Endothelial cell (in vitro differentiated cells): ENCODE results near the gene TRAPPC10. TPM values are rescaled to one million over a fixed set of nuclear protein-coding genes. Genes with fewer than 3 reads are reported as not detected.

Experiments
- DNase-seq: peaks from one replicate; pipeline ENCODE4 v3.0.0; 2021; ENCODE audit warnings: low spot score
- H3K27ac Mint-ChIP-seq: one replicate; pipeline ENCODE4 v1.8.0; 2021; ENCODE audit warnings: mixed read lengths, inconsistent platforms; ENCODE audit not compliant: unreplicated experiment
- H3K27me3 Mint-ChIP-seq: one replicate; pipeline ENCODE4 v1.8.0; 2021; ENCODE audit warnings: mild to moderate bottlenecking, moderate library complexity, mixed read lengths, inconsistent platforms; ENCODE audit not compliant: unreplicated experiment
- H3K36me3 Mint-ChIP-seq: one replicate; pipeline ENCODE4 v1.8.0; 2021; ENCODE audit warnings: mild to moderate bottlenecking, low read depth, mixed read lengths, inconsistent platforms; ENCODE audit not compliant: unreplicated experiment
- H3K4me1 Mint-ChIP-seq: one replicate; pipeline ENCODE4 v1.8.0; 2021; ENCODE audit warnings: mild to moderate bottlenecking, mixed read lengths, inconsistent platforms; ENCODE audit not compliant: unreplicated experiment
- H3K4me3 Mint-ChIP-seq: one replicate; pipeline ENCODE4 v1.8.0; 2021; ENCODE audit warnings: mild to moderate bottlenecking, mixed read lengths, inconsistent platforms; ENCODE audit not compliant: unreplicated experiment
- H3K9me3 Mint-ChIP-seq: one replicate; pipeline ENCODE4 v1.8.0; 2021; ENCODE audit warnings: mixed read lengths, inconsistent platforms; ENCODE audit not compliant: unreplicated experiment
- long read RNA-seq: library from polyadenylated mRNA; unstranded; transcript quantifications from one replicate; pipeline ENCODE4 v2.0.0, GENCODE V29; 2020; ENCODE audit not compliant: unreplicated experiment
- total RNA-seq: library from RNA; stranded (reverse); fragmentation: NEBNext Ultra II Directional; extraction: Animal tissue kit (Norgen Biotek cat#: 25700); gene quantifications from one replicate; pipeline ENCODE4 v1.2.1, GENCODE V29; 2021; ENCODE audit not compliant: unreplicated experiment
- TF ChIP-seq, protein P1 (sequence below): fragments of 200-600 bp; sonication (generic); IDR thresholded peaks from one replicate; pipeline ENCODE4 v1.5.0; 2021; ENCODE audit warnings: antibody characterized with exemption; ENCODE audit not compliant: unreplicated experiment

Gene TRAPPC10, protein sequence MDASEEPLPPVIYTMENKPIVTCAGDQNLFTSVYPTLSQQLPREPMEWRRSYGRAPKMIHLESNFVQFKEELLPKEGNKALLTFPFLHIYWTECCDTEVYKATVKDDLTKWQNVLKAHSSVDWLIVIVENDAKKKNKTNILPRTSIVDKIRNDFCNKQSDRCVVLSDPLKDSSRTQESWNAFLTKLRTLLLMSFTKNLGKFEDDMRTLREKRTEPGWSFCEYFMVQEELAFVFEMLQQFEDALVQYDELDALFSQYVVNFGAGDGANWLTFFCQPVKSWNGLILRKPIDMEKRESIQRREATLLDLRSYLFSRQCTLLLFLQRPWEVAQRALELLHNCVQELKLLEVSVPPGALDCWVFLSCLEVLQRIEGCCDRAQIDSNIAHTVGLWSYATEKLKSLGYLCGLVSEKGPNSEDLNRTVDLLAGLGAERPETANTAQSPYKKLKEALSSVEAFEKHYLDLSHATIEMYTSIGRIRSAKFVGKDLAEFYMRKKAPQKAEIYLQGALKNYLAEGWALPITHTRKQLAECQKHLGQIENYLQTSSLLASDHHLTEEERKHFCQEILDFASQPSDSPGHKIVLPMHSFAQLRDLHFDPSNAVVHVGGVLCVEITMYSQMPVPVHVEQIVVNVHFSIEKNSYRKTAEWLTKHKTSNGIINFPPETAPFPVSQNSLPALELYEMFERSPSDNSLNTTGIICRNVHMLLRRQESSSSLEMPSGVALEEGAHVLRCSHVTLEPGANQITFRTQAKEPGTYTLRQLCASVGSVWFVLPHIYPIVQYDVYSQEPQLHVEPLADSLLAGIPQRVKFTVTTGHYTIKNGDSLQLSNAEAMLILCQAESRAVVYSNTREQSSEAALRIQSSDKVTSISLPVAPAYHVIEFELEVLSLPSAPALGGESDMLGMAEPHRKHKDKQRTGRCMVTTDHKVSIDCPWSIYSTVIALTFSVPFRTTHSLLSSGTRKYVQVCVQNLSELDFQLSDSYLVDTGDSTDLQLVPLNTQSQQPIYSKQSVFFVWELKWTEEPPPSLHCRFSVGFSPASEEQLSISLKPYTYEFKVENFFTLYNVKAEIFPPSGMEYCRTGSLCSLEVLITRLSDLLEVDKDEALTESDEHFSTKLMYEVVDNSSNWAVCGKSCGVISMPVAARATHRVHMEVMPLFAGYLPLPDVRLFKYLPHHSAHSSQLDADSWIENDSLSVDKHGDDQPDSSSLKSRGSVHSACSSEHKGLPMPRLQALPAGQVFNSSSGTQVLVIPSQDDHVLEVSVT
- total RNA-seq: 28.4 TPM
- long read RNA-seq, partial matches to known transcripts: 3 of 4 reads
- long read RNA-seq, other reads (novel, unspliced or antisense): 1 of 4 reads

DNA sequence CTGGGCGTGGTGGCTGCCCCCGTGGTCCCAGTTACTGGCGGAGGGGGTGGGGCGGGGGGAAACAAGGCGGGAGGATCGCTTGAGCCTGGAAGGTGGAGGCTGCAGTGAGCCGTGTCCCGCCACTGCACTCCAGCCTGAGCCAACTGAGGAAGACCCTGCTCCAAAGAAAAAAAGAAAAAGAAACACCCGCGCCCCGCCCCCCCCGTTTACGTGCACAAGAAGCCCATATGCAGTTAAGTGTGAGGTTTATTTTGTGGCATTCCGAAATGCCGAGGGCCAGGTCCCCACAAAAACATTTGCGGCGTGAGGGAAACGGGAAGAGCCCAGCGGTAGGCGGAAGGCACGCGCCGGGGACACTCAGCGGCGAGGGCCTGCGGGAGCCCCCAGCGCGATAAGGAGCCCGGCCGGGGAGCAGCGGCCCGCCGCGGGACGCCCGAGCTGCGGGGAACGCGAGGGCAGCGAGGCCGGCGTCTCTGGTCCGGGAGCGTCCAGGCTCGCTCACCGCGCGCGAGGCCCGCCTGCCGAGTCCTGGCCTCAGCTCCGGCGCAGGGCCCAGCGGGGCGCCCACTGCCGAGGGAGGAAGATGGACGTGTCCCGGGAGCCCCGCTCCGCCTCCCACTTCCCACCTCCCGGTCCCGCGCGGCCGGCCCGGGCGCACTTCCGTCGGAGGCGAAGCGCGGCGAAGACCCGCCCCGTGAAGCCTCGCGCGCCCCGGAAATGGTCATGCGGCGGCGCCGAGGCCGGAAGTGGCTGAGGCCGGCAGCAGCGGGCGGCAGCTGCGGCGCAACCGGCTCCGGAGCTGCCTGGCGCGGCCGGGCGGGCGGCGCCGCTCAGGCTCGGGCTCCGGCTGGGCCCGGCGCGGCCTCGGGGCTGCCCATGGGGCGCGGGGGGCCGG lies at the start of gene TRAPPC10:
TRAPPC10 (plus strand) TSS at position 731 of the 895 bp plus-strand sequence. CDS start 185 bp downstream, outside the sequence.
- peaks cover 5% of the 10 kb centered on the region for H3K36me3 Mint-ChIP-seq
- TF ChIP-seq, protein P1, sequence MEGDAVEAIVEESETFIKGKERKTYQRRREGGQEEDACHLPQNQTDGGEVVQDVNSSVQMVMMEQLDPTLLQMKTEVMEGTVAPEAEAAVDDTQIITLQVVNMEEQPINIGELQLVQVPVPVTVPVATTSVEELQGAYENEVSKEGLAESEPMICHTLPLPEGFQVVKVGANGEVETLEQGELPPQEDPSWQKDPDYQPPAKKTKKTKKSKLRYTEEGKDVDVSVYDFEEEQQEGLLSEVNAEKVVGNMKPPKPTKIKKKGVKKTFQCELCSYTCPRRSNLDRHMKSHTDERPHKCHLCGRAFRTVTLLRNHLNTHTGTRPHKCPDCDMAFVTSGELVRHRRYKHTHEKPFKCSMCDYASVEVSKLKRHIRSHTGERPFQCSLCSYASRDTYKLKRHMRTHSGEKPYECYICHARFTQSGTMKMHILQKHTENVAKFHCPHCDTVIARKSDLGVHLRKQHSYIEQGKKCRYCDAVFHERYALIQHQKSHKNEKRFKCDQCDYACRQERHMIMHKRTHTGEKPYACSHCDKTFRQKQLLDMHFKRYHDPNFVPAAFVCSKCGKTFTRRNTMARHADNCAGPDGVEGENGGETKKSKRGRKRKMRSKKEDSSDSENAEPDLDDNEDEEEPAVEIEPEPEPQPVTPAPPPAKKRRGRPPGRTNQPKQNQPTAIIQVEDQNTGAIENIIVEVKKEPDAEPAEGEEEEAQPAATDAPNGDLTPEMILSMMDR: no peak
- H3K27ac Mint-ChIP-seq: peak within 1 kb of the TSS; percentile 84
- no peaks in the 10 kb centered on the region for H3K9me3 Mint-ChIP-seq
- DNase-seq: peak; percentile 66
- H3K4me3 Mint-ChIP-seq: peak within 1 kb of the TSS; percentile 94
- H3K27me3 Mint-ChIP-seq: peaks cover 7% of the 10 kb centered on the region
- H3K4me1 Mint-ChIP-seq: peaks cover 27% of the 10 kb centered on the region

DNA sequence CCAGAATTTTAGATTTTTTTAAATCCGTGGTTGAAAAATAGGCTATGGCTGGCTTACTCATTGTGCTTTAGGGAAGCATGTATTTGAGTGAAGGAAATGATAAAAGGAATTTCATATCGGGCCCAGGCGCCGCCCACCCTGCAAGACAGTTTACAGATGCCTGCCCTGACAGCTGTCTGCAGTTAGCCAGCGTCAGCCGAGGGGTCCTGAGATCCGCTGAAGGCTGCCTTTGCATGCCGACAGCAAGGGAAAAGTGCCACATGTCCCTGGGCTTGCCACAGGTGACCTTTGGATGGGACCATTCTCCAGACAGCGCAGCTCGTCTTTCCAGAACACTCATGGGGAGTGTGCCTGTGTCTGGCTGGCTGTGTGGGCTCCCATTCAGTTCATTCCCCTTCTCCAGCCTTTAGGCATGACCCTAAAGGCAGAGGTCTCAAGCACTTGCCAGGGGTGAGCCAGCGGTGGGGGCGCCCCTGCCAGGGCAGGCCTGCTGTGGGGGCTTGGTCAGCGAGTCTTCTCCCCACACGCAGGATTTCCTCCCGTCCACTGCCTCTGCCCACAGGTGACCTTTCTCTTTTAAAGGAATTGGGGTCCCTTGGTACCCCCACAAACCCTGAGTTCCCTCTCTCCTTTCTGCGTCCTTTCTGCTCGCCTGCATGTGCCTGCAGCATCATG lies 46.1 kb upstream of the TRAPPC10 start:
- no peak overlapping the region for H3K27ac Mint-ChIP-seq
- H3K9me3 Mint-ChIP-seq: no peaks in the 10 kb centered on the region
- H3K36me3 Mint-ChIP-seq: peaks cover 8% of the 10 kb centered on the region
- no peaks in the 10 kb centered on the region for H3K27me3 Mint-ChIP-seq
- H3K4me3 Mint-ChIP-seq: no peak overlapping the region
- H3K4me1 Mint-ChIP-seq: no peaks in the 10 kb centered on the region
- DNase-seq: no peak
- TF ChIP-seq, protein P1: no peak

DNA sequence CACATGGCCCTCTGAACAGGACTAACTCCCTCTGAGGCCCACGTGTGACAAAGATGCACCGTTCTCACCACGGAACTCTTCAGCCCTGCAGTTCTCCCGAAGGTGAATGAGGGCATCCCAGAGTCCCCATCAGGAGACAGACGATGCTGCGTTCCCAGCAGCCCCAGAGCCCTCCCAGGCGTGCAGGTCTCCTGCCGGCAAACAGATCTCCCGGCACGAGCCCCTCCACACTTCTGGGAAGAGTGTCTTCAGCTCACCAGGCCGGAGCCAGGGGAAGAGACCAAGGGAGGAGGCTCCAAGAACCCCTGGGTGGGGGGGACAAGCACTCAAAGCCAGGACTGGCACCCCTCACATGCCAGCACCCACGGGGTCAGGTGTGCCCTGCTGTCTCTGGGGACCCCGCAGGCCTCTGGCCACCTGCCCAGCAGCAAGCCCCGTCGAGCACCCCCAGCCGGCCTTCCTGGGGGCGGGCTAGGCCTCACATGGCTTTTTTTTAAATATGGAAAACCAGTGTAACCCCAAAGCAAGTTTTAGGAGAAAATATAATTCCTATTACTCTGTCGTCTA lies 45.1 kb upstream of the TRAPPC10 start:
- TF ChIP-seq, protein P1: no peak
- Mint-ChIP-seq H3K9me3 (no peaks in the 10 kb centered on the region), H3K4me3 (no peak overlapping the region), H3K4me1 (no peaks in the 10 kb centered on the region), H3K36me3 (peaks cover 10% of the 10 kb centered on the region), H3K27ac (no peak overlapping the region), H3K27me3 (peaks cover 3% of the 10 kb centered on the region)
- no peak for DNase-seq

DNA sequence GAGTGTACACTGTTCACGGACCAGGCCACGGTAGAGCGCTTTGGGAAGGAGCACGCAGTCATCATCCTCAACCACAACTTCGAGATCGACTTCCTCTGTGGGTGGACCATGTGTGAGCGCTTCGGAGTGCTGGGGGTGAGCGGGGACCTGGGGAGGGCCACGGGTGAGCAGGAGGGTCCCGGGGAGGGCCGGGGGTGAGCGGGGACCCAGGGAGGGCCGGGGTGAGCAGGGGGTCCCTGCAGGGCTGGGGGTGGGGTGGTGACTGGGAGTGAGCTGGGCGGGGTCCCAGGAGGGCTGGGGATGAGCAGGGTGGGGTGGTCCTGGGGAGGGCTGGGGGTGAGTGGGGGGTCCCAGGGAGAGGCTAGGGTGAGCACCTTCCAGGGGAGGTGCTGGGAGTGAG lies 44.1 kb upstream of the TRAPPC10 start:
- no peak overlapping the region for H3K27ac Mint-ChIP-seq
- peaks cover 3% of the 10 kb centered on the region for H3K27me3 Mint-ChIP-seq
- DNase-seq: no peak
- H3K36me3 Mint-ChIP-seq: peaks cover 7% of the 10 kb centered on the region
- H3K4me1 Mint-ChIP-seq: no peaks in the 10 kb centered on the region
- TF ChIP-seq, protein P1: no peak
- no peaks in the 10 kb centered on the region for H3K9me3 Mint-ChIP-seq
- no peak overlapping the region for H3K4me3 Mint-ChIP-seq
